ENCODE results near the gene IL10RB.

DNA sequence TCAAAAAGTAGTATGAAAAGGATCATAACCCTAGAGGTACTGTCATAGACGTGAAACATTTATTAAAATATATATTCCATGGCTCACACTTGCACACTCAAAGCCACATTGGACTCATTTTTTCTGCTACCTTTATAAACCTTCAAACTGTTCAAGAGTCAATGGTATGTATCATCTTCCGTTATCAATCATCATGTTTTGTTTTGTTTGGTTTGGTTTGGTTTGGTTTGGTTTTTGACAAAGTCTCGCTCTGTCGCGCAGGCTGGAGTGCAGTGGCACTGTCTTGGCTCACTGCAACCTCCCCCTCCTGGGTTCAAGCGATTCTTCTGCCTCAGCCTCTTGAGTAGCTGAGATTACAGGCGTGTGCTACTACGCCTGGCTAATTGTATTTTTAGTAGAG is 34.6 kb upstream of the IL10RB start:
- TF ChIP-seq POLR2A (IDR thresholded peaks at IDR 0.05): no peak
- TF ChIP-seq, protein P1, sequence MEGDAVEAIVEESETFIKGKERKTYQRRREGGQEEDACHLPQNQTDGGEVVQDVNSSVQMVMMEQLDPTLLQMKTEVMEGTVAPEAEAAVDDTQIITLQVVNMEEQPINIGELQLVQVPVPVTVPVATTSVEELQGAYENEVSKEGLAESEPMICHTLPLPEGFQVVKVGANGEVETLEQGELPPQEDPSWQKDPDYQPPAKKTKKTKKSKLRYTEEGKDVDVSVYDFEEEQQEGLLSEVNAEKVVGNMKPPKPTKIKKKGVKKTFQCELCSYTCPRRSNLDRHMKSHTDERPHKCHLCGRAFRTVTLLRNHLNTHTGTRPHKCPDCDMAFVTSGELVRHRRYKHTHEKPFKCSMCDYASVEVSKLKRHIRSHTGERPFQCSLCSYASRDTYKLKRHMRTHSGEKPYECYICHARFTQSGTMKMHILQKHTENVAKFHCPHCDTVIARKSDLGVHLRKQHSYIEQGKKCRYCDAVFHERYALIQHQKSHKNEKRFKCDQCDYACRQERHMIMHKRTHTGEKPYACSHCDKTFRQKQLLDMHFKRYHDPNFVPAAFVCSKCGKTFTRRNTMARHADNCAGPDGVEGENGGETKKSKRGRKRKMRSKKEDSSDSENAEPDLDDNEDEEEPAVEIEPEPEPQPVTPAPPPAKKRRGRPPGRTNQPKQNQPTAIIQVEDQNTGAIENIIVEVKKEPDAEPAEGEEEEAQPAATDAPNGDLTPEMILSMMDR (IDR thresholded peaks at IDR 0.05): no peak

Measured in transverse colon (tissue), 3 donors.